Mucosa of gallbladder (tissue), 1 donor: ENCODE measurements around the gene PGF. TPM values are rescaled to one million over a fixed set of nuclear protein-coding genes. Genes with fewer than 3 reads are reported as not detected.
A peak's percentile ranks its signal among the peaks of the same experiment; 100 is the strongest.

Source experiments
- DNase-seq: peaks from one replicate; pipeline ENCODE4 v3.0.0-alpha.2; 2020; ENCODE audit warnings: low spot score
- total RNA-seq: library from RNA; stranded (reverse); gene quantifications from one replicate; pipeline ENCODE4 v1.2.1, GENCODE V29; 2021
- donor health status: DM: no; HTN: no; CAD: no.

PGF gene
- total RNA-seq, 1 donor from 2014 or later = 4.6 TPM

DNA sequence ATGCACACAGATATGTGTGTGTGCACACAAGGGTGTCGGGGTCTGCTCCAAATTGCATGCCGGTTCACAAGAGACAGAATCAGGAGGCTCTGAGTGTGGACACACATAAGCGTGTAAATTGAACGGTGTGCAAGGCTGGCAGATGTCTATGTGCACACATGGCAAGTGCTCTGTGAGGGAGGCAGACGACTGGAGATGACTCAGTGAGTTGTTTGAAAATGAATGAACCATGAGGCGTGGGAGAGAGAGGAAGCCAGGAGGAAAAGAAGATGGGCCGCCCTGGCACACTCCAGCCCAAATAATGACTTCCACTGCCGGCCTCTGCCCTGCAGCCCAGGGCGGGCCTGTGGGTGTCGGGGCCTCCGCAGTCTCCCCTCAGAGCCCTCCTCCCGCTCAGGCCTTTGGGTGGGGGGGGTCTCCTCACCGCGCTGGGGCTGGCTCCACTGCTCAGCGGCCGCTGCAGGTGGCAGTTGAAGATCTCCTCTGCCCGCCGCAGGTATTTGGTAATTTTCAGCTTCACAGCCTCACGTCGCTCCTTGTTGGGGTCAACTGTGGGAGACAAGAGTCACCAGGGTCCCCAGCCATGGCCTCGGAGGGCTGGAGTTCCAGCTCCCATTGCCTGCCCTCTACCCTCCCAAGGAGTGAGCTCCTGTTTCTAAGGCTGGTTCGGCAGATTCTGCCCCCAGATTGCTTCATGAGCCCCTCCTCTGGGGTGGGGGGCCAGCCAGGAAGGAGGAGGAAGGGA lies 35.8 kb downstream of the PGF start:
- DNase-seq = no peak

DNA sequence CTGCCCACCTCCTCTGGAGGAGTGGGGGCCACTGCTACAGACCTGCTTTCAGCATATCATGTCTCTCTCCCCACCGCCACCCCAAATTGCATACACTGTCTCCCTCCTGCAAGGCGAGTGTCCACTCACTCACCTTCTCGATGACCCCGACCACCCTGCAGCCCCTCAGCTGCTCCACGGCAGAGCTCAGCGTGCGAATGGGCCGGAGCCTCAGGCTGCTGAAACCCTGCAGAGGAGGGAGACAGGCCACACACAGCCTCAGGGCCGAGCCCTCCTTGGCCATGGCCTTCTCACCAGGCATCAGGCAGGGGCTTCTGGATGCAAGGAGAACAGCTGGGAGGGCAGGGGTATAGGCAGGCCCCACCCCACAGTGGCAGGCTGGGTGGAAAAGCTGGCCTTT lies 37.0 kb downstream of the PGF start:
- DNase-seq = no peak

DNA sequence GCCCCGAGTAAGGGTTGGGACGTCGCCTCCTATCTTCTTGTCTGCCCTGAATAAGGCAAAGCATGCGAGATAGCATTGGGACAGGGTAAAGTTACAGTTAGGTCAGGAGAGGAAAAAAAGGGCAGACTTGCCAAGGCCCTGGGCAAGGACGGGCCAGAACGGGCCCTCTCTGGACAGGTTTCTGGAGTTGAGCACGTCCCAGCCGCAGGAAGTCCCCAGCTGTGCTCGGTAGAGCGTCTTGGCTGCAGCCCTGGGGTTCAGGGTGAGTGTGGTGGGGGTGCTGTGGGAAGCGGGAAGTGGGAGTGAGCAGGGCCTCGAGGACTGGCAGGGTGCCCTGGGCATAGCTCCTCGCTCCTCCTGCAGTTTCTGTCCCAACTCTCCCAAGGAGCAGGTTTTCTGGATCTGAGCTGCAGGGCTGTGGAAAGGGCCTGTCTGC lies 37.7 kb downstream of the PGF start:
- no peak for DNase-seq

- DNase-seq = no peak
Observed at GRCh38 chr14:74917178-74917543, 38.2 kb downstream of the PGF start.

GRCh38 chr14:74915826-74916225 lies 39.6 kb downstream of the PGF start:
- DNase-seq = no peak

- no peak for DNase-seq
Observed at GRCh38 chr14:74915426-74915825, 40.0 kb downstream of the PGF start.

GRCh38 chr14:74913986-74914573 lies 41.3 kb downstream of the PGF start:
- DNase-seq = peak; percentile 72

GRCh38 chr14:74913393-74913910 lies 41.9 kb downstream of the PGF start:
- DNase-seq = no peak

- no peak for DNase-seq
Observed at GRCh38 chr14:74912801-74913200, 42.6 kb downstream of the PGF start.

- DNase-seq = no peak
Observed at GRCh38 chr14:74912111-74912510, 43.3 kb downstream of the PGF start.

GRCh38 chr14:74911704-74912103 lies 43.7 kb downstream of the PGF start:
- peak; percentile 36 for DNase-seq

DNA sequence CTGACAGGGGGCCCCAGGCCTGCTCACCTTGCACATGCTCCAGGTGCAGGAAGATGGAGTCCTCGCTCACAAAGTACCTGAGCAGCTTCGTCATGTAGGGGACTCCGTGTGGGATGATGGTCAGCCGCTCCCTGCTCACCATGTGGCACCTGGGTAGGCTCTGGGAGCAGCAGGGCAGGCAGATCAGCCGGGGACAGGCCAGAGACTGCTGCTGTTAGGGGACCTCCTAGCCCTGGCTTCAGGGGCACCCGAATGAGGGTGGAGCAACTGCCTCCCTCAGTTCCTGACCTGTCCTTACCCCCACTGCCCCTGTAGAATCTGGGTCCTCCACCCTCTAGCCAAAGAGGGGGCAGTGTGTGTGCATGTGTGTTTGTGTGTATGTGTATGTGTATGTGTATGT lies 44.2 kb downstream of the PGF start:
- DNase-seq = no peak

DNA sequence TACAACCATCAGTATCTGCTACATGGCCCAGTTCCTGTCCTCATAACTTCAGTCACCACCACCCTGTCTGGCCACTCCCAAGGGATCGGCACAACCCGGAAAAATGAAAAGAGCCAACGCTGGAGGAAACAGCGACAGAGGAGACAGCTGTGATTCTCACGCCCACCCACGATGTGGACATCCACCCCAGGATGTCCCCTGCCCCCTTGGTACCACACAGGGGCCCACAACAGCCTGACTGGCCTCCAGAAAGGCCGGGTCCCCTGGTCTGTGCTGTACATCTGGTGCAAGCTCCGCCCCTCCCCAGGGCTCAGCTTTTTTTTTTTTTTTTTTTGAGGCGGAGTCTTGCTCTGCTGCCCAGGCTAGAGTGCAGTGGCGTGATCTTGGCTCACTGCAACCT lies 44.8 kb downstream of the PGF start:
- no peak for DNase-seq

- no peak for DNase-seq
Observed at GRCh38 chr14:74909911-74910310, 45.5 kb downstream of the PGF start.

DNA sequence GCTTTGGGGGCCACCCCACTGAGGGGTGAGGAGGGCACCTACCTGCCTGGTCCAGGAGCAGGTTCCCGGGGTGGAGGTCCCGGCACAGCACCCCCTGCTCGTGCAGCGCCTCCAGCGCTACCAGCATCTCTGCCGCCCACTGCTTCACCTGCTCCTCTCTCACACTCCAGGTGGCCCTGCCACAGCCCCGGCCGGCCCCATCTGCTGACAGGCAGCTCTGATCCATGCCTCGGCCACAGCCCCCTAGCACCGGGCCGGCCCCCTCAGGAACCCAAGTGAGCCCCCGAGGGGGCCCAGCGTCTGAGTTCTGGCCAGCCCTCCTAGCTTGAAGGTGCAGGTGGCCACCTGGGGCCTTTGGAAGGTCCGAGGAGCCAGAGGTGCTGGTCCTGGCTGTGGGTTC lies 45.9 kb downstream of the PGF start:
- no peak for DNase-seq

DNA sequence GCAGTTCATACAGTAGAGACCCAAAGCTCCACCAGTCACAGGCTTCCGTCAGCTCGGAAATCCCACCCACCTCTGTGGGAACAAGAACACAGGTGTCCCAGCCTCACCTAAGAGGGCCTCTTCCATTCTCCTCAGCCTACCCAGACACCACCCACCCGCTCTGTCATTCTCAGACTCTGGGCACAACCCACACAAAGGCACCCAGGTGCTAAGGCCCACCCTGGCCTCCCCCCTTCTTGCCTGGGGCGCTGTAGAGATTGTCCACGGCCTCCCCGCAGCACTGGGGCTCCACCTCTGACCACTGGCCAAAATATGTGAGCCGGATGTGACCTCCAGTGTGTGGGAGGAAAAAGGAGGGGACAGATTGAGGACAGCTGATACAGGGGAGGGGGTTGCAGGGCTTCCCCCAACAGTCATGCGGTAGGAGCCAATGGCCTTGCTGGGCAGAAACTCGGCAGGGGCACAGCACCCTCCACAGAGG lies 46.5 kb downstream of the PGF start:
- DNase-seq = no peak

- no peak for DNase-seq
Observed at GRCh38 chr14:74907744-74908143, 47.7 kb downstream of the PGF start.

DNA sequence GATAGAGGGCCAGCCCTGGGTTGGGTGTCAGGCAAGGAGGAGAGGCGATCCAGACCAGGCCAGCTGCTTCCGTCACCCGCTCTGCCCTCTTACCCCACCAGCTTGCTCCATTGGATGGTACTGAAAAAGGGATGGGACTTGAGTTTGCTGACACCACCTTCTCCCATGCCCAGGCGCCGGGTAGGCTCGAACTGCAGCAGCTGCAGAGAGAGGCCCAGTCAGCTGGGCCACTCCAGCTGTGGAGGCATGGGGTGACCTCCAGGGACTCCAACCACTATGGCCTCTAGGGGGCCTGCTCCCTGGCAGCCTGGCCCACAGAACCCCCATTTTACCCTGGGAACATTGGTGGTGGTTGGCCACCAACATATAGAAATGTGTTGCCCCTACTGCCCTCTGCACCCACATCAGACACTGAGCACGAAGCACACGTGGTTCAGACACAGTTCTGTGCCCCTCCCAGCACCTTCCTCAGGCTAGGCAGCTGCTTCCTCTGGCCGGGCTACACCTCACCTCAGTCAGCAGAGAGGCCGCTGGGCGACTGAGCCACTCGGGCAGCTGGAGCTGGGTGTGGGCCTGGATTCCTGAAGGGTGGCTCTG lies 48.4 kb downstream of the PGF start:
- no peak for DNase-seq

- peak; percentile 58 for DNase-seq
Observed at GRCh38 chr14:74905595-74906142, 49.7 kb downstream of the PGF start.

DNA sequence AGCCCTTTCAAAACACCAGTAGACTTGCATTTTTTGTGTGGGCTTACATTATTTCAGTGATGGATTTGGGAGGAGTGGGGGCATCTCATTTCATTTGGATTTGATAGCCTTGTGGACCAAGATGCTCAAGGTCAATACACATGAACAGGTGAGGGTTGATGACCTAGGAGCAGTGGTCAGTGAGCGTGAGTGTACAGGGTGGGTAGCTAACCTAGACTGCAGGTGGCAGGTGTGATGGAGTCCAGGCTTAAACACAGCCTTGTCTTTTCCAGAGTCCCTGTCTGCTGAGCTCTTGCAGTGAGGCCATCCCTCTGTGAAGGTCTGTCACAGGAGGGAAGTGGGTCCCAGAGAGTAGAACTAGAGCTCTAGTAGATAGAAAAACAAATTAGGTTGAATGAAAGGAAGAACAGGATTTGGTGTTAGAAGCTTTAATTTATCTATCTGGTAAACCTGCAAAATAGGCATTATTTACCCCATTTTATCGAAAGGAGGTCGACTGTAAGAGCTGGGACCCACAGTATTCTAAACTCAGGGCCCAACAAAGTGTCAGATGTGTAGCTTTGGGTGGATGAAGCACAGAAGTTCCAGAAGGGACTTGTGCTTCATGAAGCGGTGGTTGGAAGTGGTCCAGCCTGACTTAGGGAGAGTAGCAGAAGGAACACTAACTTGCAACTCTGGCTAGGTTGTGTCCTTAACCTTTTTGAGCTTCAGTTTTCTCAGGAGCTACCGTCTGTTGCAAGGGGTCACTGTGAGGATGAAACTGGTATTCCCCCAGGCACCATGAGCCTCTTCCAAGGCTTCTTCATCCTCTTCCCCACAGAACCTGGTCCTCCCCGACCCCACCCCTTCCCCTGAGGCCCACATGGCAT lies 50.5 kb downstream of the PGF start:
- DNase-seq = no peak

DNA sequence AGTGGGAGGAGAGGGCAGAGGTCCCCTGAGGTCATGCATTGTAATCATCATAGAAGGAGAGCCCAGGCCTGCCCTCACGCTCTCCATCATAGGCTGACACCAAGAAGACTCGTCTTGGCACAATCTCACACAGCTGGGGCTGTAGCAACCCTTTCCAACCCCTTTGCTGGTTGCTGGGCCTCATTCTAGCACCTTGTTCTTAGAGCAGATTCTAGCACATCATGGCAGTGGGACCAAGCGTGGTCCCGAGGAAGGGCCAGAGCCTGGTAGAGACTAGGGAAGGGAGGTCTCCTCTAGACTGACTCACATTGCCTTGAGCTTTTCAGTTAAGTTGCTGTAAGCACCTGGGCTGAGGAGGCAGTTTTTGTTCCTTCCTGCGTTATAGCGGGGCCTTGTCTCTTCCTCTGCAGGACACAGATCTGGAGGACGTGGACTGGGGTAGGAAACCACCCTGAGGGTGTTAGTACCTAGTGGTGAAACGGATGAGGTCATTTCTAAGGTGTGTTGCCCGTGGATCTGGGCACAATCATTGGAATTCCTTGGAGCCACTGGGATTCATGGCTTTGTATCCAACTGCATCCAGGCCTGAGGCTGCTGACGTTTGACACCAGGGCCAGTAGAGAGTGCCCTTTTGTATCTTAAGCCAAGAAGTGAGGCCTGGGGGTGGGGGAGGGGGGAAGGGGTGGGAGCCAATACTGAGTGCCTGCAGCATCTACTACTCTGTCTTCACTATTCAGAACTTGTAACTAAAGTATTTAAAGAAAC lies 52.3 kb downstream of the PGF start:
- no peak for DNase-seq
